ENCODE results near the gene SDK1. TPM values are rescaled to one million over a fixed set of nuclear protein-coding genes. Genes with fewer than 3 reads are reported as not detected.

SDK1 gene
- total RNA-seq, 1 donor from 2014 or later, result 4.3 TPM

GRCh38 chr7:3760651-3761050 lies 459.6 kb downstream of the SDK1 start:
- H3K36me3 Mint-ChIP-seq (ENCODE audit: low read depth, unreplicated experiment), result no peaks in the 10 kb centered on the region
- TF ChIP-seq CTCF (IDR thresholded peaks at IDR 0.05; ENCODE audit: unreplicated experiment), result no peak

DNA sequence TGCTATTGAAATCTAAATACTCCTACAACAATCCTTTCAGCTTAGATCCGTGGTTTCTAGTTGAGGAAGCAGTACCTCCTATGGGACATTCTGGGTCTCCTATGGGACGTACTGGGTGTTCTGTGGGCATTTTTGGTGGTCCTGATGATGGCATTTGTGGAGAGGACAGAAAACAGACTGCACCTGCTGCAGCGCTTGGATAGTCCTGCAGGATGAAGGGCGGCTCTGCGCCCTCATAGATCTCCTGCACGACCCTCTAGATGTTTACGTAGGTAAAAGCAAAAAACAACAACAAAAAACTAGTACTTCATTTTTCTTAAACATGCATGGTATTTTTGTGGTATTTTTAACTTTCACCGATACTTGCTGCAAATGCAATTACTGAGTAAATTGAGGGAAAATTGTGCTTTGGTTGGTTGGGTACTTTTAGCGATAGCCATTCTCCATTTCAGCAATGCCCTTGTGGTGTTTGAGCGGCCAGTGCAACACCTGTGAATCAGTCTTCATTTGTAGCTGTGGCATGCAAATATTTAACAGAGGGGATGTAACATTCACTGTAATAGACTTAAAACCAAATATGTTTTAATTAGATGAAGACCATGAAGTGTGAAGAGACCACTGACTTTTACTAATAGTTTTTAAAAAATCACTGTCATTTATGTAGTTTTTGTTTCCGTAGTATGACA lies 461.2 kb downstream of the SDK1 start:
- H3K27me3 Mint-ChIP-seq (ENCODE audit: unreplicated experiment), result no peaks in the 10 kb centered on the region
- no peaks in the 10 kb centered on the region for H3K4me1 Mint-ChIP-seq (ENCODE audit: unreplicated experiment)
- no peak for TF ChIP-seq CTCF (IDR thresholded peaks at IDR 0.05; ENCODE audit: unreplicated experiment)
- no peaks in the 10 kb centered on the region for H3K9me3 Mint-ChIP-seq (ENCODE audit: unreplicated experiment)
- no peak overlapping the region for H3K4me3 Mint-ChIP-seq (ENCODE audit: unreplicated experiment)
- DNase-seq (ENCODE audit: low spot score), result no peak
- no peaks in the 10 kb centered on the region for H3K36me3 Mint-ChIP-seq (ENCODE audit: low read depth, unreplicated experiment)
- no peak overlapping the region for H3K27ac Mint-ChIP-seq (ENCODE audit: unreplicated experiment)

More at GRCh38 chr7:3760651-3761050, 459.6 kb downstream of the SDK1 start:
- no peak overlapping the region for H3K4me3 Mint-ChIP-seq (ENCODE audit: unreplicated experiment)
- H3K9me3 Mint-ChIP-seq (ENCODE audit: unreplicated experiment), result no peaks in the 10 kb centered on the region
- no peaks in the 10 kb centered on the region for H3K4me1 Mint-ChIP-seq (ENCODE audit: unreplicated experiment)
- DNase-seq (ENCODE audit: low spot score), result no peak
- no peak overlapping the region for H3K27ac Mint-ChIP-seq (ENCODE audit: unreplicated experiment)
- H3K27me3 Mint-ChIP-seq (ENCODE audit: unreplicated experiment), result no peaks in the 10 kb centered on the region

GRCh38 chr7:3767917-3768777 lies 467.1 kb downstream of the SDK1 start:
- no peaks in the 10 kb centered on the region for H3K36me3 Mint-ChIP-seq (ENCODE audit: low read depth, unreplicated experiment)
- TF ChIP-seq CTCF (IDR thresholded peaks at IDR 0.05; ENCODE audit: unreplicated experiment), result no peak

GRCh38 chr7:3771906-3772305 lies 470.9 kb downstream of the SDK1 start:
- no peak overlapping the region for H3K4me3 Mint-ChIP-seq (ENCODE audit: unreplicated experiment)
- H3K27ac Mint-ChIP-seq (ENCODE audit: unreplicated experiment), result no peak overlapping the region
- H3K36me3 Mint-ChIP-seq (ENCODE audit: low read depth, unreplicated experiment), result no peaks in the 10 kb centered on the region
- no peaks in the 10 kb centered on the region for H3K27me3 Mint-ChIP-seq (ENCODE audit: unreplicated experiment)
- peaks cover 13% of the 10 kb centered on the region for H3K4me1 Mint-ChIP-seq (ENCODE audit: unreplicated experiment)
- no peak for TF ChIP-seq CTCF (IDR thresholded peaks at IDR 0.05; ENCODE audit: unreplicated experiment)
- no peaks in the 10 kb centered on the region for H3K9me3 Mint-ChIP-seq (ENCODE audit: unreplicated experiment)
- DNase-seq (ENCODE audit: low spot score), result no peak

More at GRCh38 chr7:3767917-3768777, 467.1 kb downstream of the SDK1 start:
- Mint-ChIP-seq H3K4me1 (ENCODE audit: unreplicated experiment) (peaks cover 13% of the 10 kb centered on the region), H3K27me3 (ENCODE audit: unreplicated experiment) (no peaks in the 10 kb centered on the region), H3K9me3 (ENCODE audit: unreplicated experiment) (no peaks in the 10 kb centered on the region), H3K27ac (ENCODE audit: unreplicated experiment) (no peak overlapping the region), H3K4me3 (ENCODE audit: unreplicated experiment) (no peak overlapping the region)
- no peak for DNase-seq (ENCODE audit: low spot score)

DNA sequence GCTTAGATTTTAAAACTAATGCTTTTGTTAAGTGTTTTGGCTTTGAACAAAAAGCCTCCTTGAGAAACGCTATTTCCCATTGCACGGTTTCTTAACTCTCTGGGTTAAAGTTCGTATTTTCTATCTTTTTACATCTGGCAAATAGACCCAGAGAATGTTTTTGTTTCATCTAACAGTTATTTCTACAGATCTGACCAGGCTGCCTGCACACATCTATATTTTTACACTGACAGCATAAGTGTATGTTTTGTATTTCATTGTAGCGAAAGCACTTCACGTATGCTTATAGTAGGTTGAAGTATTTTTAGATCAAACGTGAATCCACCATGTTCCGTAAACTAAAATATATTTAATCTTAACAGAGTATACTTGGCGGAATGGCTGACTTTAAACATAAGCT lies 477.3 kb downstream of the SDK1 start:
- H3K27me3 Mint-ChIP-seq (ENCODE audit: unreplicated experiment), result no peaks in the 10 kb centered on the region
- peaks cover 4% of the 10 kb centered on the region for H3K36me3 Mint-ChIP-seq (ENCODE audit: low read depth, unreplicated experiment)
- peaks cover 6% of the 10 kb centered on the region for H3K9me3 Mint-ChIP-seq (ENCODE audit: unreplicated experiment)
- H3K27ac Mint-ChIP-seq (ENCODE audit: unreplicated experiment), result no peak overlapping the region
- H3K4me3 Mint-ChIP-seq (ENCODE audit: unreplicated experiment), result no peak overlapping the region
- TF ChIP-seq CTCF (IDR thresholded peaks at IDR 0.05; ENCODE audit: unreplicated experiment), result no peak
- no peaks in the 10 kb centered on the region for H3K4me1 Mint-ChIP-seq (ENCODE audit: unreplicated experiment)
- DNase-seq (ENCODE audit: low spot score), result no peak

Measured in endothelial cell (in vitro differentiated cells).